Thyroid gland (tissue), 4 donors: ENCODE data around the gene TOGARAM2.

Source experiments
- CTCF ChIP-seq, 6 experiments: fragments of 200-600 bp in 3 of 6; fragments of 450-650 bp in 3 of 6; sonication (generic) in 3 of 6; IDR thresholded peaks; one replicate each; pipeline ENCODE4 v1.5.1; 2016 to 2019; ENCODE audit warnings: antibody characterized with exemption in 6 of 6, mild to moderate bottlenecking in 2 of 6, inconsistent platforms in 1 of 6, moderate library complexity in 1 of 6
- POLR2A ChIP-seq, 2 donors: fragments of 450-650 bp; IDR thresholded peaks; one replicate each; pipeline ENCODE4 v1.6.1; 2017; ENCODE audit warnings: antibody characterized with exemption in 2 of 2, mild to moderate bottlenecking in 2 of 2, moderate library complexity in 1 of 2

GRCh38 chr2:29033172-29033571, 52.1 kb downstream of the TOGARAM2 start:
- TF ChIP-seq CTCF (IDR thresholded peaks at IDR 0.05) = no peak
- TF ChIP-seq POLR2A (IDR thresholded peaks at IDR 0.05) = no peak
